Measurements from ENCODE around the gene GNAT1.
"Not testable (repeated sequence)": the region's sequence is repeated elsewhere in the genome, so short reads cannot be mapped to it uniquely, and the experiment has no call there.

GRCh38 chr3:50244813-50245212 lies 53.4 kb downstream of the GNAT1 start:
- TF ChIP-seq CTCF, POLR2A (IDR thresholded peaks at IDR 0.05): not testable (repeated sequence)
